Heart left ventricle (tissue), 13 donors: ENCODE results near the gene CNTN4.

Experiments used
- CTCF ChIP-seq, 12 donors: fragments of 200-600 bp; sonication (generic) in 4 of 12; IDR thresholded peaks; one replicate each; pipeline versions ENCODE4 v1.5.0 to v1.8.0; 2018 to 2022; ENCODE audit warnings: antibody characterized with exemption in 12 of 12, mild to moderate bottlenecking in 5 of 12
- POLR2A ChIP-seq, 2 donors: fragments of 450-650 bp; IDR thresholded peaks; one replicate each; pipeline ENCODE4 v1.6.1; 2017; ENCODE audit warnings: antibody characterized with exemption in 2 of 2, mild to moderate bottlenecking in 2 of 2, moderate library complexity in 2 of 2
- donor health status: ischemic (EF 13 %, LVEDD 7.1; RV severe dilation, severe dysfunction).
- donor health status: DM: no; HTN: yes; CAD: no.
- donor health status: DM: no; HTN: no; CAD: no.
- donor health status: ischemic (EF 25% LVEDD 6.9; RV normal size, moderate dysfunction).
- donor health status: ischemic (EF 25% LVEDD 5.7; RV mildly dilated, moderate dysfunction).
- donor health status: ischemic (EF 35%, LVEDD 5.7; RV mildly dilated, moderate dysfunction).
- donor health status: nonischemic (EF 11% LVEDD 7.7; RV severe dilation, severe dysfunction).
- donor health status: DM: yes; HTN: yes; CAD: no.
- donor health status: PGD.
- donor health status: ischemic (EF 29% LVEDD 5.4; RV normal size, mild dysfunction).
- donor health status: nonischemic (EF 23%, LVEDD 6.1; RV moderate dilation, normal function).

- no peak for TF ChIP-seq CTCF (IDR thresholded peaks at IDR 0.05)
- no peak for TF ChIP-seq POLR2A (IDR thresholded peaks at IDR 0.05)
Observed at GRCh38 chr3:2889736-2890135, 791.1 kb downstream of the CNTN4 start.
